Lower leg skin (tissue), 4 donors: ENCODE results near the gene GPN1. TPM values are rescaled to one million over a fixed set of nuclear protein-coding genes. Genes with fewer than 3 reads are reported as not detected.

Experiments used
- DNase-seq, 2 donors: peaks; one replicate each; pipeline ENCODE4 v3.0.0-alpha.2; 2019; ENCODE audit warnings: low spot score in 2 of 2
- H3K4me3 ChIP-seq: fragments of 200-600 bp; sonication (generic); 2 replicates; pipeline ENCODE4 v1.5.1; 2017; ENCODE audit warnings: mild to moderate bottlenecking, low read depth; ENCODE audit not compliant: poor library complexity, severe bottlenecking
- CTCF ChIP-seq, 3 donors: fragments of 450-650 bp; IDR thresholded peaks; one replicate each; pipeline ENCODE4 v1.5.1; 2016; ENCODE audit warnings: antibody characterized with exemption in 3 of 3, mild to moderate bottlenecking in 3 of 3, moderate library complexity in 2 of 3
- POLR2A ChIP-seq, 2 donors: fragments of 450-650 bp; IDR thresholded peaks; one replicate each; pipeline ENCODE4 v1.6.1; 2016 to 2017; ENCODE audit warnings: antibody characterized with exemption in 2 of 2, mild to moderate bottlenecking in 1 of 2, moderate library complexity in 1 of 2
- WGBS, 2 donors: methylation state at CpG; one replicate each; pipeline ENCODE4 v1.1.5; 2018; 5-methylcytosine and 5-hydroxymethylcytosine counted together
- intact Hi-C: fragments of 100-400 bp; cut with DNase I; formaldehyde crosslinking; loops from one replicate; pipeline ENCODE4 v1.15.0; 2023; ENCODE audit warnings: low total_unique reads
- total RNA-seq, 4 donors: library from RNA; depleted of rRNA; stranded (reverse); fragments of >200 nt; gene quantifications; one replicate each; pipeline ENCODE4 v1.1.0, GENCODE V29; 2016

The GPN1 gene
- total RNA-seq, 4 donors from 2014 or later, result 15.3 to 23.2 (median 21.2) TPM

- intact Hi-C loops, result no loop called here
- DNase-seq, result no peak
- TF ChIP-seq CTCF (IDR thresholded peaks at IDR 0.05) (no peak), POLR2A (IDR thresholded peaks at IDR 0.05) (no peak)
- 82 to 91% methylated on average over 3 of the region's 3 CpGs for WGBS, 2 donors
- H3K4me3 ChIP-seq, result no peak overlapping the region
Observed at GRCh38 chr2:27638037-27638637, 9.3 kb downstream of the GPN1 start.

GRCh38 chr2:27638709-27639108 lies 9.9 kb downstream of the GPN1 start:
- no peak overlapping the region for H3K4me3 ChIP-seq
- intact Hi-C loops, result no loop called here
- TF ChIP-seq POLR2A (IDR thresholded peaks at IDR 0.05), result no peak
- TF ChIP-seq CTCF (IDR thresholded peaks at IDR 0.05), result no peak
- no peak for DNase-seq
- WGBS, 2 donors, result 49 to 79% methylated on average over 3 of the region's 3 CpGs

GRCh38 chr2:27640722-27641245 lies 11.9 kb downstream of the GPN1 start:
- no peak for DNase-seq
- TF ChIP-seq POLR2A (IDR thresholded peaks at IDR 0.05) (no peak), CTCF (IDR thresholded peaks at IDR 0.05) (no peak)
- no peak overlapping the region for H3K4me3 ChIP-seq
- WGBS, 2 donors, result 86 to 88% methylated on average over 2 of the region's 2 CpGs
- intact Hi-C loops, result no loop called here

GRCh38 chr2:27645197-27645596 lies 16.3 kb downstream of the GPN1 start:
- TF ChIP-seq POLR2A (IDR thresholded peaks at IDR 0.05) (no peak), CTCF (IDR thresholded peaks at IDR 0.05) (no peak)
- no peak for DNase-seq
- H3K4me3 ChIP-seq, result no peak overlapping the region
- intact Hi-C loops, result no loop called here

GRCh38 chr2:27647289-27647688 lies 18.4 kb downstream of the GPN1 start:
- no peak overlapping the region for H3K4me3 ChIP-seq
- TF ChIP-seq POLR2A (IDR thresholded peaks at IDR 0.05) (no peak), CTCF (IDR thresholded peaks at IDR 0.05) (no peak)
- intact Hi-C loops, result no loop called here
- no peak for DNase-seq

- 90 to 94% methylated on average over 4 of the region's 4 CpGs for WGBS, 2 donors
- no peak for DNase-seq
- intact Hi-C loops, result no loop called here
- H3K4me3 ChIP-seq, result no peak overlapping the region
- no peak for TF ChIP-seq POLR2A (IDR thresholded peaks at IDR 0.05)
- no peak for TF ChIP-seq CTCF (IDR thresholded peaks at IDR 0.05)
Observed at GRCh38 chr2:27647737-27648136, 18.9 kb downstream of the GPN1 start.
